HFF-Myc (cell line): ENCODE results near the gene PAF1.

Source experiments
- DNase-seq: peaks from one replicate; pipeline ENCODE4 v3.0.0-alpha.2; 2011; ENCODE audit warnings: low read depth; ENCODE audit errors: extremely low read depth
- H3K4me3 ChIP-seq: replicated peaks from 2 replicates; pipeline ENCODE4 v1.5.1; 2011; ENCODE audit warnings: low read depth, mild to moderate bottlenecking, control low read depth, low read length
- TF ChIP-seq, protein P1 (sequence below): IDR thresholded peaks from 2 replicates; pipeline ENCODE4 v1.5.1; 2012; ENCODE audit warnings: mild to moderate bottlenecking, low read depth, low read length, control low read depth; ENCODE audit errors: missing control alignments

The PAF1 gene

DNA sequence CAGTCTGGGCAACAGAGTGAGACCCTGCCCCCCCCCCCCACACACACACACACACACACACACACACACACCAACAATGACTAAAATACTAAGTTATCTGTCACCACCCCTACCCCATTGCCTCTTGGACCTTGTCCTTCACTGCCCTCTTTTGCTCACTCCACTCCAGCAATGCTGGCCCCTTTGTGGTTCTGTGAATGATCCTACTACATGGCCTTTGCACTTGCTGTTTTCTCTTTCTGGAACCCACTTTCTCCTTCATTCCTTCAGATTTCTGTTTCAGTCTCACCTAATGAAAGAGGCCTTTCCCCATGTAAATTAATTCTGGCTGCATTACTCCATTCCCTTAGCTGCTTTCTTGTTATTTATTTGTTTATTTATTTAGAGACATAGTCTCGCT lies 51.2 kb downstream of the PAF1 start:
- TF ChIP-seq, protein P1, sequence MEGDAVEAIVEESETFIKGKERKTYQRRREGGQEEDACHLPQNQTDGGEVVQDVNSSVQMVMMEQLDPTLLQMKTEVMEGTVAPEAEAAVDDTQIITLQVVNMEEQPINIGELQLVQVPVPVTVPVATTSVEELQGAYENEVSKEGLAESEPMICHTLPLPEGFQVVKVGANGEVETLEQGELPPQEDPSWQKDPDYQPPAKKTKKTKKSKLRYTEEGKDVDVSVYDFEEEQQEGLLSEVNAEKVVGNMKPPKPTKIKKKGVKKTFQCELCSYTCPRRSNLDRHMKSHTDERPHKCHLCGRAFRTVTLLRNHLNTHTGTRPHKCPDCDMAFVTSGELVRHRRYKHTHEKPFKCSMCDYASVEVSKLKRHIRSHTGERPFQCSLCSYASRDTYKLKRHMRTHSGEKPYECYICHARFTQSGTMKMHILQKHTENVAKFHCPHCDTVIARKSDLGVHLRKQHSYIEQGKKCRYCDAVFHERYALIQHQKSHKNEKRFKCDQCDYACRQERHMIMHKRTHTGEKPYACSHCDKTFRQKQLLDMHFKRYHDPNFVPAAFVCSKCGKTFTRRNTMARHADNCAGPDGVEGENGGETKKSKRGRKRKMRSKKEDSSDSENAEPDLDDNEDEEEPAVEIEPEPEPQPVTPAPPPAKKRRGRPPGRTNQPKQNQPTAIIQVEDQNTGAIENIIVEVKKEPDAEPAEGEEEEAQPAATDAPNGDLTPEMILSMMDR = no peak
- no peak overlapping the region for H3K4me3 ChIP-seq
- no peak for DNase-seq

DNA sequence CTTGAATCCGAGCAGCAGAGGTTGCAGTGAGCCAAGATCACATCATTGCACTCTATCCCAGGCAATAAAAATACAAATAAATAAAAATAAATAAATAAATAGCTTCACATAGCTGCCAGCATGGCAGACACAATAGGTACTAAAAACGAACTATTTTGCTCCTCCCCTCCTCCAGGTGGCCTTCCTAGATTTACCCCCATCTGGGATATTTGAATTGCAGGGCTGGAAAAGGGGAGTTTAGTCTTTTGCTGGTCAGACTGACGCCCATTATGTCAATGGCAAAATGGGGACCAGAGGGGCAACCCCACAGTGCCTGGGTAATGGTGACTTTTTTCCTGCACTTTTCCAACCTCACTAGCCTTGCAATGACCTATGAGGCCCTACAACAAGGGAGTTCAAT lies 54.4 kb downstream of the PAF1 start:
- no peak for DNase-seq
- H3K4me3 ChIP-seq = no peak overlapping the region

More for the DNA sequence above, 54.4 kb downstream of the PAF1 start:
- TF ChIP-seq, protein P1 = no peak
